SK-N-SH treated with all-trans-retinoic acid at 6 μM for 48 hours (cell line): Measurements from ENCODE around the gene PDE6B.

Source experiments
- ATAC-seq: fragments of 200-7000 bp; cut with Tn5 transposase; 3 replicates; pipeline ENCODE4 v1.9.1; 2020; ENCODE audit warnings: mild to moderate bottlenecking, moderate library complexity
- ARNTL ChIP-seq: fragments of 450-650 bp; formaldehyde crosslinking; IDR thresholded peaks from 2 replicates; pipeline ENCODE4 v1.5.0; 2020; ENCODE audit warnings: low read depth, mild to moderate bottlenecking, moderate library complexity, borderline replicate concordance
- BACH2 ChIP-seq: fragments of 250-450 bp; sonication (Bioruptor Pico); IDR thresholded peaks from 2 replicates; pipeline ENCODE4 v1.9.0; 2021; ENCODE audit warnings: mild to moderate bottlenecking, borderline replicate concordance
- CSDC2 ChIP-seq: fragments of 250-450 bp; sonication (Bioruptor Pico); IDR thresholded peaks from 2 replicates; pipeline ENCODE4 v1.5.0; 2020; ENCODE audit warnings: mild to moderate bottlenecking, moderate library complexity
- ESRRG ChIP-seq: fragments of 250-450 bp; sonication (Bioruptor Pico); IDR thresholded peaks from 2 replicates; pipeline ENCODE4 v1.6.1; 2021; ENCODE audit warnings: mild to moderate bottlenecking
- GLIS3 ChIP-seq: fragments of 250-450 bp; sonication (Bioruptor Pico); IDR thresholded peaks from 2 replicates; pipeline ENCODE4 v1.5.0; 2020; ENCODE audit warnings: mild to moderate bottlenecking, moderate library complexity
- ISL1 ChIP-seq: fragments of 250-450 bp; sonication (Bioruptor Pico); IDR thresholded peaks from 2 replicates; pipeline ENCODE4 v2.1.2; 2022; ENCODE audit warnings: mild to moderate bottlenecking, moderate library complexity
- OSR1 ChIP-seq: fragments of 250-450 bp; sonication (Bioruptor Pico); IDR thresholded peaks from 2 replicates; pipeline ENCODE4 v1.8.0; 2022; ENCODE audit warnings: moderate library complexity, mild to moderate bottlenecking, inconsistent platforms
- PPARA ChIP-seq: fragments of 250-450 bp; sonication (Bioruptor Pico); IDR thresholded peaks from 2 replicates; pipeline ENCODE4 v1.5.0; 2020; ENCODE audit warnings: mild to moderate bottlenecking, borderline replicate concordance
- RARB ChIP-seq: fragments of 250-450 bp; sonication (Bioruptor Pico); IDR thresholded peaks from 2 replicates; pipeline ENCODE4 v1.8.0; 2021; ENCODE audit warnings: mild to moderate bottlenecking, moderate library complexity
- SNAI2 ChIP-seq: fragments of 250-450 bp; sonication (Bioruptor Pico); IDR thresholded peaks from 2 replicates; pipeline ENCODE4 v1.5.0; 2020; ENCODE audit warnings: mild to moderate bottlenecking, moderate library complexity
- TCF4 ChIP-seq: fragments of 250-450 bp; sonication (Bioruptor Pico); IDR thresholded peaks from 2 replicates; pipeline ENCODE4 v1.8.0; 2021; ENCODE audit warnings: mild to moderate bottlenecking, moderate library complexity, borderline replicate concordance
- TOX ChIP-seq: fragments of 250-450 bp; sonication (Bioruptor Pico); IDR thresholded peaks from 2 replicates; pipeline ENCODE4 v1.8.0; 2021; ENCODE audit warnings: mild to moderate bottlenecking, moderate library complexity, borderline replicate concordance
- ZC3H10 ChIP-seq: fragments of 250-450 bp; sonication (Bioruptor Pico); IDR thresholded peaks from 2 replicates; pipeline ENCODE4 v1.5.1; 2021; ENCODE audit warnings: mild to moderate bottlenecking, moderate library complexity
- ZFP30 ChIP-seq: fragments of 450-650 bp; formaldehyde crosslinking; IDR thresholded peaks from 2 replicates; pipeline ENCODE4 v1.5.0; 2022; ENCODE audit warnings: mild to moderate bottlenecking, moderate library complexity
- ZNF565 ChIP-seq: fragments of 450-650 bp; formaldehyde crosslinking; conservative IDR thresholded peaks from 2 replicates; pipeline ENCODE4 v1.5.0; 2020; ENCODE audit warnings: low read depth, mild to moderate bottlenecking, moderate library complexity
- ZNF70 ChIP-seq: fragments of 450-650 bp; formaldehyde crosslinking; IDR thresholded peaks from 2 replicates; pipeline ENCODE4 v1.5.0; 2020; ENCODE audit warnings: mild to moderate bottlenecking, moderate library complexity
- ZNF8 ChIP-seq: fragments of 450-650 bp; formaldehyde crosslinking; IDR thresholded peaks from 2 replicates; pipeline ENCODE4 v1.5.0; 2020; ENCODE audit warnings: mild to moderate bottlenecking, moderate library complexity
- TF ChIP-seq, protein P1 (sequence below): fragments of 250-450 bp; sonication (Bioruptor Pico); IDR thresholded peaks from 2 replicates; pipeline ENCODE4 v1.8.0; 2020; ENCODE audit warnings: mild to moderate bottlenecking, moderate library complexity, borderline replicate concordance
- TF ChIP-seq, protein P2 (sequence below): fragments of 250-450 bp; sonication (Bioruptor Pico); IDR thresholded peaks from 2 replicates; pipeline ENCODE4 v1.5.0; 2020; ENCODE audit warnings: mild to moderate bottlenecking, moderate library complexity
- TF ChIP-seq, protein P3 (sequence below): fragments of 250-450 bp; sonication (Bioruptor Pico); IDR thresholded peaks from 2 replicates; pipeline ENCODE4 v1.5.1; 2021; ENCODE audit warnings: mild to moderate bottlenecking, moderate library complexity
- TF ChIP-seq, protein P4 (sequence below): fragments of 250-450 bp; sonication (Bioruptor Pico); IDR thresholded peaks from 2 replicates; pipeline ENCODE4 v1.8.0; 2021; ENCODE audit warnings: low read depth, mild to moderate bottlenecking, moderate library complexity, borderline replicate concordance
- TF ChIP-seq, protein P5 (sequence below): fragments of 250-450 bp; sonication (Bioruptor Pico); IDR thresholded peaks from 2 replicates; pipeline ENCODE4 v1.5.1; 2020; ENCODE audit warnings: low read depth, mild to moderate bottlenecking, moderate library complexity

PDE6B gene

DNA sequence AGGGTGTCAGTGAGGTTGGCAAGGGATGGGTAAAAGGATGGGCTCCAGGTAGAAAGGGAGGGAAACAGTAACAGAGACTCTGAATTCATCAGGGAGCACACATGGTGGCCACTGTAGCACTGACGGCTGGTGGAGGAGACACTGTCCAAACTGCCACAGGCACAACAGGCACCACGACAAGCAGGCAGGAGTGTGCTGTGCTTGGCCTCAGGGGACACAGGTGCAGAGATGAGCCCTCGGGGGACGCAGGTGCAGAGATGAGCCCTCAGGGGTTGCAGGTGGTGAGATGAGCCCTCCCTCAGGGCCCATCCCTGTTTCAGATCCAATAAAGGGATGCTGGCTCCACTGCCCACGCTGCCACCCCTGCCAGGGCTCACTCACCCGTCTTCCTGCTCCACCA is 7.6 kb downstream of the PDE6B start:
- no peak for ATAC-seq
- TF ChIP-seq, protein P1, sequence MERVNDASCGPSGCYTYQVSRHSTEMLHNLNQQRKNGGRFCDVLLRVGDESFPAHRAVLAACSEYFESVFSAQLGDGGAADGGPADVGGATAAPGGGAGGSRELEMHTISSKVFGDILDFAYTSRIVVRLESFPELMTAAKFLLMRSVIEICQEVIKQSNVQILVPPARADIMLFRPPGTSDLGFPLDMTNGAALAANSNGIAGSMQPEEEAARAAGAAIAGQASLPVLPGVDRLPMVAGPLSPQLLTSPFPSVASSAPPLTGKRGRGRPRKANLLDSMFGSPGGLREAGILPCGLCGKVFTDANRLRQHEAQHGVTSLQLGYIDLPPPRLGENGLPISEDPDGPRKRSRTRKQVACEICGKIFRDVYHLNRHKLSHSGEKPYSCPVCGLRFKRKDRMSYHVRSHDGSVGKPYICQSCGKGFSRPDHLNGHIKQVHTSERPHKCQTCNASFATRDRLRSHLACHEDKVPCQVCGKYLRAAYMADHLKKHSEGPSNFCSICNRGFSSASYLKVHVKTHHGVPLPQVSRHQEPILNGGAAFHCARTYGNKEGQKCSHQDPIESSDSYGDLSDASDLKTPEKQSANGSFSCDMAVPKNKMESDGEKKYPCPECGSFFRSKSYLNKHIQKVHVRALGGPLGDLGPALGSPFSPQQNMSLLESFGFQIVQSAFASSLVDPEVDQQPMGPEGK (CRISPR knock-in tag), result no peak
- TF ChIP-seq ZNF565 (CRISPR knock-in tag), result no peak
- no peak for TF ChIP-seq CSDC2
- no peak for TF ChIP-seq TOX (CRISPR knock-in tag)
- TF ChIP-seq GLIS3 (CRISPR knock-in tag), result no peak
- TF ChIP-seq, protein P2, sequence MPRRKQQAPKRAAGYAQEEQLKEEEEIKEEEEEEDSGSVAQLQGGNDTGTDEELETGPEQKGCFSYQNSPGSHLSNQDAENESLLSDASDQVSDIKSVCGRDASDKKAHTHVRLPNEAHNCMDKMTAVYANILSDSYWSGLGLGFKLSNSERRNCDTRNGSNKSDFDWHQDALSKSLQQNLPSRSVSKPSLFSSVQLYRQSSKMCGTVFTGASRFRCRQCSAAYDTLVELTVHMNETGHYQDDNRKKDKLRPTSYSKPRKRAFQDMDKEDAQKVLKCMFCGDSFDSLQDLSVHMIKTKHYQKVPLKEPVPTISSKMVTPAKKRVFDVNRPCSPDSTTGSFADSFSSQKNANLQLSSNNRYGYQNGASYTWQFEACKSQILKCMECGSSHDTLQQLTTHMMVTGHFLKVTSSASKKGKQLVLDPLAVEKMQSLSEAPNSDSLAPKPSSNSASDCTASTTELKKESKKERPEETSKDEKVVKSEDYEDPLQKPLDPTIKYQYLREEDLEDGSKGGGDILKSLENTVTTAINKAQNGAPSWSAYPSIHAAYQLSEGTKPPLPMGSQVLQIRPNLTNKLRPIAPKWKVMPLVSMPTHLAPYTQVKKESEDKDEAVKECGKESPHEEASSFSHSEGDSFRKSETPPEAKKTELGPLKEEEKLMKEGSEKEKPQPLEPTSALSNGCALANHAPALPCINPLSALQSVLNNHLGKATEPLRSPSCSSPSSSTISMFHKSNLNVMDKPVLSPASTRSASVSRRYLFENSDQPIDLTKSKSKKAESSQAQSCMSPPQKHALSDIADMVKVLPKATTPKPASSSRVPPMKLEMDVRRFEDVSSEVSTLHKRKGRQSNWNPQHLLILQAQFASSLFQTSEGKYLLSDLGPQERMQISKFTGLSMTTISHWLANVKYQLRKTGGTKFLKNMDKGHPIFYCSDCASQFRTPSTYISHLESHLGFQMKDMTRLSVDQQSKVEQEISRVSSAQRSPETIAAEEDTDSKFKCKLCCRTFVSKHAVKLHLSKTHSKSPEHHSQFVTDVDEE, result no peak
- TF ChIP-seq BACH2 (CRISPR knock-in tag), result no peak
- TF ChIP-seq ESRRG (CRISPR knock-in tag), result no peak
- TF ChIP-seq ARNTL, result no peak
- TF ChIP-seq ZC3H10, result no peak
- TF ChIP-seq PPARA (CRISPR knock-in tag), result no peak
- TF ChIP-seq, protein P3, sequence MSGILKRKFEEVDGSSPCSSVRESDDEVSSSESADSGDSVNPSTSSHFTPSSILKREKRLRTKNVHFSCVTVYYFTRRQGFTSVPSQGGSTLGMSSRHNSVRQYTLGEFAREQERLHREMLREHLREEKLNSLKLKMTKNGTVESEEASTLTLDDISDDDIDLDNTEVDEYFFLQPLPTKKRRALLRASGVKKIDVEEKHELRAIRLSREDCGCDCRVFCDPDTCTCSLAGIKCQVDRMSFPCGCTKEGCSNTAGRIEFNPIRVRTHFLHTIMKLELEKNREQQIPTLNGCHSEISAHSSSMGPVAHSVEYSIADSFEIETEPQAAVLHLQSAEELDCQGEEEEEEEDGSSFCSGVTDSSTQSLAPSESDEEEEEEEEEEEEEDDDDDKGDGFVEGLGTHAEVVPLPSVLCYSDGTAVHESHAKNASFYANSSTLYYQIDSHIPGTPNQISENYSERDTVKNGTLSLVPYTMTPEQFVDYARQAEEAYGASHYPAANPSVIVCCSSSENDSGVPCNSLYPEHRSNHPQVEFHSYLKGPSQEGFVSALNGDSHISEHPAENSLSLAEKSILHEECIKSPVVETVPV (CRISPR knock-in tag), result no peak
- no peak for TF ChIP-seq RARB (CRISPR knock-in tag)
- TF ChIP-seq TCF4, result no peak
- no peak for TF ChIP-seq ISL1 (CRISPR knock-in tag)
- TF ChIP-seq ZFP30 (CRISPR knock-in tag), result no peak
- TF ChIP-seq SNAI2, result no peak
- TF ChIP-seq OSR1 (CRISPR knock-in tag), result no peak
- TF ChIP-seq ZNF70 (CRISPR knock-in tag), result no peak

DNA sequence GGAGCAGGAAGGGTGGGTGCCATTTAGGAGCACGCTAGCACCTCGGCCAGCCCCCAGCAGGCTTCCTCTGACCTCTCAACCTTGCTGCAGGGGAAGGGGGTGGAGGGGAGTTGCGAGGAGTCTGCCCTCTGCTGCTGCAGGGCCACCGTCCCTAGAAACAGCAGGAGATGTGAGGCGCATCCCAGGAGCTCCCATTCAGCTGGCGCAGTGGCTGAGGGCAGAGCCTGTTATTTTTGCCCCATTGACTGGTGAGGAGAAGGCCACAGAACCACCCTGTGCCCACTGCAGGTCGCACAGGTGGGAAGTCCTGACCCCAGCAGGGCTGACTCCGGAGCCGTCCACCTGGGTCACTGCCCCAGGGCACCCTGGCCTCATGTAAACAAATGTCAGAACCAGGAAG is 8.0 kb downstream of the PDE6B start:
- no peak for TF ChIP-seq PPARA (CRISPR knock-in tag)
- no peak for TF ChIP-seq OSR1 (CRISPR knock-in tag)
- TF ChIP-seq RARB (CRISPR knock-in tag), result no peak
- no peak for TF ChIP-seq ARNTL
- no peak for TF ChIP-seq SNAI2
- TF ChIP-seq ZNF70 (CRISPR knock-in tag), result no peak
- TF ChIP-seq ZNF565 (CRISPR knock-in tag), result no peak
- no peak for TF ChIP-seq ZNF8 (CRISPR knock-in tag)
- TF ChIP-seq BACH2 (CRISPR knock-in tag), result no peak
- TF ChIP-seq, protein P2, result no peak
- TF ChIP-seq ZC3H10, result no peak
- TF ChIP-seq ESRRG (CRISPR knock-in tag), result no peak
- TF ChIP-seq, protein P3 (CRISPR knock-in tag), result no peak
- TF ChIP-seq TOX (CRISPR knock-in tag), result no peak
- no peak for TF ChIP-seq CSDC2
- TF ChIP-seq GLIS3 (CRISPR knock-in tag), result no peak
- TF ChIP-seq ISL1 (CRISPR knock-in tag), result no peak
- TF ChIP-seq, protein P4, sequence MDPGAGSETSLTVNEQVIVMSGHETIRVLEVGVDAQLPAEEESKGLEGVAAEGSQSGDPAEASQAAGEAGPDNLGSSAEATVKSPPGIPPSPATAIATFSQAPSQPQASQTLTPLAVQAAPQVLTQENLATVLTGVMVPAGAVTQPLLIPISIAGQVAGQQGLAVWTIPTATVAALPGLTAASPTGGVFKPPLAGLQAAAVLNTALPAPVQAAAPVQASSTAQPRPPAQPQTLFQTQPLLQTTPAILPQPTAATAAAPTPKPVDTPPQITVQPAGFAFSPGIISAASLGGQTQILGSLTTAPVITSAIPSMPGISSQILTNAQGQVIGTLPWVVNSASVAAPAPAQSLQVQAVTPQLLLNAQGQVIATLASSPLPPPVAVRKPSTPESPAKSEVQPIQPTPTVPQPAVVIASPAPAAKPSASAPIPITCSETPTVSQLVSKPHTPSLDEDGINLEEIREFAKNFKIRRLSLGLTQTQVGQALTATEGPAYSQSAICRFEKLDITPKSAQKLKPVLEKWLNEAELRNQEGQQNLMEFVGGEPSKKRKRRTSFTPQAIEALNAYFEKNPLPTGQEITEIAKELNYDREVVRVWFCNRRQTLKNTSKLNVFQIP, result no peak
- no peak for TF ChIP-seq ZFP30 (CRISPR knock-in tag)
- TF ChIP-seq, protein P5, sequence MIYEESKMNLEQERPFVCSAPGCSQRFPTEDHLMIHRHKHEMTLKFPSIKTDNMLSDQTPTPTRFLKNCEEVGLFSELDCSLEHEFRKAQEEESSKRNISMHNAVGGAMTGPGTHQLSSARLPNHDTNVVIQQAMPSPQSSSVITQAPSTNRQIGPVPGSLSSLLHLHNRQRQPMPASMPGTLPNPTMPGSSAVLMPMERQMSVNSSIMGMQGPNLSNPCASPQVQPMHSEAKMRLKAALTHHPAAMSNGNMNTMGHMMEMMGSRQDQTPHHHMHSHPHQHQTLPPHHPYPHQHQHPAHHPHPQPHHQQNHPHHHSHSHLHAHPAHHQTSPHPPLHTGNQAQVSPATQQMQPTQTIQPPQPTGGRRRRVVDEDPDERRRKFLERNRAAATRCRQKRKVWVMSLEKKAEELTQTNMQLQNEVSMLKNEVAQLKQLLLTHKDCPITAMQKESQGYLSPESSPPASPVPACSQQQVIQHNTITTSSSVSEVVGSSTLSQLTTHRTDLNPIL, result no peak
- ATAC-seq, result no peak
